Keratinocyte (primary cell): Measurements from ENCODE around the gene BRF1. TPM values are rescaled to one million over a fixed set of nuclear protein-coding genes. Genes with fewer than 3 reads are reported as not detected.

Source experiments
- DNase-seq: peaks from one replicate; pipeline ENCODE4 v3.0.0-alpha.2; 2011; ENCODE audit warnings: low read depth, missing footprints, low spot score
- FAIRE-seq: peaks from 2 replicates; lab custom pipeline; 2011; peaks lifted over from hg19 to GRCh38; lab: Jason Lieb, UNC
- H2AFZ ChIP-seq: 2 replicates; pipeline ENCODE4 v1.6.0; 2012; ENCODE audit warnings: low read length, control low read depth, inconsistent platforms; ENCODE audit not compliant: control insufficient read depth
- H3K27ac ChIP-seq: 2 replicates; pipeline ENCODE4 v1.5.1; 2011; ENCODE audit warnings: low read length; ENCODE audit not compliant: control insufficient read depth, insufficient read depth
- H3K27me3 ChIP-seq: 3 replicates; pipeline ENCODE4 v1.6.0; 2011; ENCODE audit warnings: low read length; ENCODE audit not compliant: control insufficient read depth, insufficient read depth; ENCODE audit errors: extremely low read depth
- H3K36me3 ChIP-seq, 2 experiments: 2 replicates in 1 of 2; 3 replicates in 1 of 2; pipeline ENCODE4 v1.5.1; 2011; ENCODE audit warnings: low read length in 2 of 2, mild to moderate bottlenecking in 1 of 2; ENCODE audit not compliant: control insufficient read depth in 2 of 2, insufficient read depth in 2 of 2; ENCODE audit errors: extremely low read depth in 1 of 2
- H3K4me1 ChIP-seq: 3 replicates; pipeline ENCODE4 v1.5.1; 2011; ENCODE audit warnings: low read length; ENCODE audit not compliant: control insufficient read depth, insufficient read depth; ENCODE audit errors: extremely low read depth
- H3K4me2 ChIP-seq: 3 replicates; pipeline ENCODE4 v1.6.0; 2011; ENCODE audit warnings: low read depth, low read length; ENCODE audit not compliant: control insufficient read depth, insufficient read depth; ENCODE audit errors: extremely low read depth
- H3K4me3 ChIP-seq, 3 experiments: fragments of 200-600 bp in 1 of 3; sonication (generic) in 1 of 3; 2 replicates in 2 of 3; 3 replicates in 1 of 3; pipeline ENCODE4 v1.5.1; 2011 to 2016; ENCODE audit warnings: low read length in 3 of 3, mild to moderate bottlenecking in 3 of 3, control low read depth in 2 of 3, inconsistent platforms in 1 of 3, low read depth in 1 of 3, mixed read lengths in 1 of 3, mixed run types in 1 of 3, moderate library complexity in 1 of 3; ENCODE audit not compliant: control insufficient read depth in 2 of 3, insufficient read depth in 2 of 3; ENCODE audit errors: extremely low read depth in 1 of 3
- H3K79me2 ChIP-seq: 2 replicates; pipeline ENCODE4 v1.6.0; 2012; ENCODE audit warnings: low read length; ENCODE audit not compliant: control insufficient read depth, insufficient read depth
- H3K9ac ChIP-seq: 3 replicates; pipeline ENCODE4 v1.6.0; 2011; ENCODE audit warnings: low read length; ENCODE audit not compliant: control insufficient read depth, insufficient read depth; ENCODE audit errors: extremely low read depth
- H3K9me1 ChIP-seq: 3 replicates; pipeline ENCODE4 v1.6.0; 2011; ENCODE audit warnings: low read length; ENCODE audit not compliant: control insufficient read depth, insufficient read depth; ENCODE audit errors: extremely low read depth
- H3K9me3 ChIP-seq: 2 replicates; pipeline ENCODE4 v1.5.1; 2012; ENCODE audit warnings: low read depth, low read length; ENCODE audit not compliant: control insufficient read depth
- H4K20me1 ChIP-seq: 3 replicates; pipeline ENCODE4 v1.6.0; 2011; ENCODE audit warnings: low read length; ENCODE audit not compliant: control insufficient read depth, insufficient read depth; ENCODE audit errors: extremely low read depth
- CTCF ChIP-seq, 3 experiments: IDR thresholded peaks in 1 of 3; conservative IDR thresholded peaks in 1 of 3; optimal IDR thresholded peaks in 1 of 3; 2 replicates in 2 of 3; 3 replicates in 1 of 3; pipeline versions ENCODE3 to v1.5.1; 2011; ENCODE audit warnings: low read length in 3 of 3, mild to moderate bottlenecking in 3 of 3, moderate library complexity in 2 of 3, control low read depth in 1 of 3, inconsistent platforms in 1 of 3; ENCODE audit not compliant: insufficient read depth in 2 of 3; ENCODE audit errors: extremely low read depth in 1 of 3
- EZH2 ChIP-seq: IDR thresholded peaks from one replicate; pipeline ENCODE4 v1.6.1; 2012; ENCODE audit warnings: inconsistent platforms, mild to moderate bottlenecking, low read length, moderate library complexity
- dilution Hi-C: fragments of 300-500 bp; cut with MboI; formaldehyde crosslinking; loops from one replicate; pipeline ENCODE4 v1.7.0; 2020; ENCODE audit warnings: low sequenced_read_pairs; ENCODE audit not compliant: extremely low pct_ligation_motif_present
- polyA plus RNA-seq, 5 experiments: library from polyadenylated mRNA; depleted of rRNA in 3 of 5; stranded (reverse) in 3 of 5; stranded (forward) in 1 of 5; unstranded in 1 of 5; fragments of >200 nt; gene quantifications; 1 replicate in 1 of 5; 2 replicates in 3 of 5; 3 replicates in 1 of 5; pipeline versions ENCODE4 v1.2.1 to v1.2.3, GENCODE V29; 2011 to 2012; ENCODE audit warnings: missing spikeins in 2 of 5, low read depth in 1 of 5, low replicate concordance in 1 of 5

The BRF1 gene
- polyA plus RNA-seq, 1 donor (not counting 4 experiments of a cell fraction or from before 2014, with no cell fraction given) = 6.5 TPM

- TF ChIP-seq EZH2 (no peak), CTCF (optimal IDR thresholded peaks at IDR 0.05 in 1 of 3, IDR thresholded peaks at IDR 0.05 in 1 of 3, conservative IDR thresholded peaks at IDR 0.05 in 1 of 3; ENCODE audit: extremely low read depth in 1 of 3, insufficient read depth in 2 of 3, low read length in 3 of 3) (no peak)
- Histone ChIP-seq H2AFZ (no peak overlapping the region), H3K4me2 (no peak overlapping the region), H3K9me3 (no peaks in the 10 kb centered on the region), H3K9ac (no peak overlapping the region), H3K27ac (no peak overlapping the region), H3K4me1 (peaks cover 6% of the 10 kb centered on the region), H3K36me3 (peaks cover 0 to 12% of the 10 kb centered on the region in 2 experiments), H4K20me1 (no peaks in the 10 kb centered on the region), H3K9me1 (no peaks in the 10 kb centered on the region), H3K79me2 (no peaks in the 10 kb centered on the region), H3K4me3 (no peak overlapping the region), H3K27me3 (no peaks in the 10 kb centered on the region)
- FAIRE-seq (no peak), DNase-seq (no peak)
- dilution Hi-C loops = no loop called here
These were observed 91.2 kb downstream of the BRF1 start for GRCh38 chr14:105209646-105210045.

GRCh38 chr14:105209091-105209490, 91.7 kb downstream of the BRF1 start:
- Histone ChIP-seq H3K27me3 (no peaks in the 10 kb centered on the region), H4K20me1 (no peaks in the 10 kb centered on the region), H2AFZ (no peak overlapping the region), H3K4me1 (peaks cover 11% of the 10 kb centered on the region), H3K4me3 (no peak overlapping the region), H3K9me1 (no peaks in the 10 kb centered on the region), H3K36me3 (peaks cover 0 to 11% of the 10 kb centered on the region in 2 experiments), H3K79me2 (no peaks in the 10 kb centered on the region), H3K27ac (no peak overlapping the region), H3K4me2 (no peak overlapping the region), H3K9me3 (no peaks in the 10 kb centered on the region), H3K9ac (no peak overlapping the region)
- FAIRE-seq (no peak), DNase-seq (no peak)
- no peak for TF ChIP-seq EZH2
- TF ChIP-seq CTCF (optimal IDR thresholded peaks at IDR 0.05 in 1 of 3, IDR thresholded peaks at IDR 0.05 in 1 of 3, conservative IDR thresholded peaks at IDR 0.05 in 1 of 3; ENCODE audit: extremely low read depth in 1 of 3, insufficient read depth in 2 of 3, low read length in 3 of 3) = no peak
- dilution Hi-C loops = no loop called here
